ENCODE results near the gene SGK1. TPM values are rescaled to one million over a fixed set of nuclear protein-coding genes. Genes with fewer than 3 reads are reported as not detected.
"Not testable (repeated sequence)": the region's sequence is repeated elsewhere in the genome, so short reads cannot be mapped to it uniquely, and the experiment has no call there.

SGK1 gene
- total and polyA plus RNA-seq, 2 donors from 2014 or later = 142 to 324 TPM

DNA sequence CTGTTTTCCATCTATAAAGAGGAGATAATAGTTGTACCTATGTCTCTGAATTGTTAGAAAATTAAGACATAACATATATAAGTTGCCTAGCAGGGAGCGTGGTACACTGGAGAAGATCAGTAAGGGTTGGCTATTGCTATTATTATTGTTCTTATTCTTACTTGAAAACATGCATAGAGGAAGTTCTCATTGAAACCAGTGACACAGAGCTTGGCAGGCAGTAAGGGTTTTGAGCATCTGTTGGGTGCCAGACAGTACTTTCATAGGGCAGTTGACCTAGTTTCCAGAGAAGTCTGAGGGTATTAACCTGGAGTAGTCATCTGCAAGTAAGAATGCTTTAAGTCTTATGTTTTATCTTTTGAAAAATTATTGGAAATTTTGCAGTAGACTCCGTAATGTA, 13.3 kb upstream of the SGK1 start:
- no peak overlapping the region for H3K27ac ChIP-seq (ENCODE audit: low read depth in 2 of 2, low read length in 2 of 2)
- no peaks in the 10 kb centered on the region for H3K4me1 ChIP-seq (ENCODE audit: control insufficient read depth in 2 of 3, insufficient read depth in 2 of 3, low read depth in 1 of 3, low read length in 3 of 3)
- no peak overlapping the region for H3K9ac ChIP-seq (ENCODE audit: low read length in 3 of 3)
- FAIRE-seq = no peak
- DNase-seq = no peak
- H3K4me3 ChIP-seq (ENCODE audit: low read length in 3 of 3) = no peak overlapping the region
- TF ChIP-seq, protein P1, sequence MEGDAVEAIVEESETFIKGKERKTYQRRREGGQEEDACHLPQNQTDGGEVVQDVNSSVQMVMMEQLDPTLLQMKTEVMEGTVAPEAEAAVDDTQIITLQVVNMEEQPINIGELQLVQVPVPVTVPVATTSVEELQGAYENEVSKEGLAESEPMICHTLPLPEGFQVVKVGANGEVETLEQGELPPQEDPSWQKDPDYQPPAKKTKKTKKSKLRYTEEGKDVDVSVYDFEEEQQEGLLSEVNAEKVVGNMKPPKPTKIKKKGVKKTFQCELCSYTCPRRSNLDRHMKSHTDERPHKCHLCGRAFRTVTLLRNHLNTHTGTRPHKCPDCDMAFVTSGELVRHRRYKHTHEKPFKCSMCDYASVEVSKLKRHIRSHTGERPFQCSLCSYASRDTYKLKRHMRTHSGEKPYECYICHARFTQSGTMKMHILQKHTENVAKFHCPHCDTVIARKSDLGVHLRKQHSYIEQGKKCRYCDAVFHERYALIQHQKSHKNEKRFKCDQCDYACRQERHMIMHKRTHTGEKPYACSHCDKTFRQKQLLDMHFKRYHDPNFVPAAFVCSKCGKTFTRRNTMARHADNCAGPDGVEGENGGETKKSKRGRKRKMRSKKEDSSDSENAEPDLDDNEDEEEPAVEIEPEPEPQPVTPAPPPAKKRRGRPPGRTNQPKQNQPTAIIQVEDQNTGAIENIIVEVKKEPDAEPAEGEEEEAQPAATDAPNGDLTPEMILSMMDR (IDR thresholded peaks at IDR 0.05; ENCODE audit: borderline replicate concordance, extremely low read depth, insufficient read depth) = no peak
- no peaks in the 10 kb centered on the region for H3K9me3 ChIP-seq (ENCODE audit: control insufficient read depth in 2 of 3, insufficient read depth in 1 of 3, low read length in 3 of 3)
- H3K36me3 ChIP-seq (ENCODE audit: control insufficient read depth in 2 of 3, insufficient read depth in 3 of 3, low read length in 3 of 3) = no peaks in the 10 kb centered on the region
- intact Hi-C loops (cut with DNase I) = no loop called here
- no peaks in the 10 kb centered on the region for H3K27me3 ChIP-seq (ENCODE audit: control insufficient read depth, insufficient read depth, low read length)

DNA sequence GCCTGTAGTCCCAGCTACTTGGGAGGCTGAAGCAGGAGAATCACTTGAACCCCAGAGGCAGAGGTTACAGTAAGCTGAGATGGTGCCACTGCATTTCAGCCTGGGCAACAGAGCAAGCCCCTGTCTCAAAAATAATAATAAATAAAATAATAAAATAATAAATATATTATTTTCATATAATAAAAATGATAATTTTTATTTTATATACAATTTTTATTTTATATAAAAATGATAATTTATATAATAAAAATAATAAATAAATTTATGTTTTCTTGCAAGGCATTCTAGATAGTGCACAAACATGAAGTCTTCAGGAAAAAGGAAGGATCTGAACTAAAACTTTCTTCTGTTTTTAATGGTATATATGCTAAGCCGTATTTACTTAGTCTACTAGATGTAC, 12.6 kb upstream of the SGK1 start:
- Histone ChIP-seq H3K9ac (ENCODE audit: low read length in 3 of 3) (no peak overlapping the region), H3K27ac (ENCODE audit: low read depth in 2 of 2, low read length in 2 of 2) (no peak overlapping the region), H3K27me3 (ENCODE audit: control insufficient read depth, insufficient read depth, low read length) (no peaks in the 10 kb centered on the region), H3K9me3 (ENCODE audit: control insufficient read depth in 2 of 3, insufficient read depth in 1 of 3, low read length in 3 of 3) (peaks cover 0 to 2% (median 0%) of the 10 kb centered on the region in 3 donors), H3K36me3 (ENCODE audit: control insufficient read depth in 2 of 3, insufficient read depth in 3 of 3, low read length in 3 of 3) (no peaks in the 10 kb centered on the region), H3K4me1 (ENCODE audit: control insufficient read depth in 2 of 3, insufficient read depth in 2 of 3, low read depth in 1 of 3, low read length in 3 of 3) (no peaks in the 10 kb centered on the region), H3K4me3 (ENCODE audit: low read length in 3 of 3) (no peak overlapping the region)
- FAIRE-seq (peak; percentile 3), DNase-seq (no peak)
- TF ChIP-seq, protein P1 (IDR thresholded peaks at IDR 0.05; ENCODE audit: borderline replicate concordance, extremely low read depth, insufficient read depth) = no peak
- intact Hi-C loops (cut with DNase I) = no loop called here

DNA sequence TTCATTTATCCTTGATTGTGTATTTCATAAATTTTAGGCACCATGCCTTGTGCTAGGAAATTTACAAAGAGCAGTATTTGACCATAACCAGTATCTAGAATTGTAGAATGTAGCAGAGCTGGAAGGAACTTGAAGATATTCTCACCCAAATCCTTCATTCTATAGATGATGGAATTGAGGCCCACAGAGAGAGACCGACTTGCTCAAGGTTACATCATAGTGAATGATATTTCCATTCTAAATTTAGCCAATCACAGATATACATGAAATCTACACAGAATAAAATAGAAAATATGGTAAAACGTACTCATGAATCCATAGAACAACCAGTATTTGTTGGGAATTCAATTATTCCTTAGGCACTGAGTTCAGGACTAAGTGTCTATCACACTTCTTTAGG, 10.9 kb upstream of the SGK1 start:
- no peaks in the 10 kb centered on the region for H3K36me3 ChIP-seq (ENCODE audit: control insufficient read depth in 2 of 3, insufficient read depth in 3 of 3, low read length in 3 of 3)
- no peaks in the 10 kb centered on the region for H3K4me1 ChIP-seq (ENCODE audit: control insufficient read depth in 2 of 3, insufficient read depth in 2 of 3, low read depth in 1 of 3, low read length in 3 of 3)
- no peak overlapping the region for H3K4me3 ChIP-seq (ENCODE audit: low read length in 3 of 3)
- H3K27ac ChIP-seq (ENCODE audit: low read depth in 2 of 2, low read length in 2 of 2) = no peak overlapping the region
- no peak overlapping the region for H3K9ac ChIP-seq (ENCODE audit: low read length in 3 of 3)
- no peak for FAIRE-seq
- H3K9me3 ChIP-seq (ENCODE audit: control insufficient read depth in 2 of 3, insufficient read depth in 1 of 3, low read length in 3 of 3) = peaks cover 0 to 5% (median 0%) of the 10 kb centered on the region in 3 donors
- TF ChIP-seq, protein P1 (IDR thresholded peaks at IDR 0.05; ENCODE audit: borderline replicate concordance, extremely low read depth, insufficient read depth) = no peak
- intact Hi-C loops (cut with DNase I) = no loop called here
- no peaks in the 10 kb centered on the region for H3K27me3 ChIP-seq (ENCODE audit: control insufficient read depth, insufficient read depth, low read length)
- no peak for DNase-seq

DNA sequence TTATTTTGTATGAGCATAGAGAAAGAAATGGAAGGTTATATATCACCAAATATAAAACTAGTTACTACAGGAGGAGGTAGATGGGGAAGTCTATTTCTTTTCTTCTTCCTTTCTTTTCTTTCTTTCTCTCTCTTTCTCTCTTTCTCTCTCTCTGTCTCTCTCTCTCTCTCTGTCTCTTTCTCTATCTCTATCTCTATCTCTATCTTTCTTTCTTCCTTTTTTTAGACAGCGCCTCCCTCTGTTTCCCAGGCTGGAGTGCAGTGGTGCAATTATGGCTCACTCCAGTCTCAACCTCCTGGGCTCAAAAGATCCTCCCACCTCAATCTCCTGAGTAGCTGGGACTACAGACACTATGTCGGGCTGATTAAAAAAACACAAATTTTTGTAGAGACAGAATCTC, 10.2 kb upstream of the SGK1 start:
- peaks cover 0 to 5% (median 0%) of the 10 kb centered on the region in 3 donors for H3K9me3 ChIP-seq (ENCODE audit: control insufficient read depth in 2 of 3, insufficient read depth in 1 of 3, low read length in 3 of 3)
- intact Hi-C loops (cut with DNase I) = no loop called here
- FAIRE-seq (no peak), DNase-seq (no peak)
- H3K4me1 ChIP-seq (ENCODE audit: control insufficient read depth in 2 of 3, insufficient read depth in 2 of 3, low read depth in 1 of 3, low read length in 3 of 3) = no peaks in the 10 kb centered on the region
- TF ChIP-seq, protein P1 (IDR thresholded peaks at IDR 0.05; ENCODE audit: borderline replicate concordance, extremely low read depth, insufficient read depth) = no peak
- H3K9ac ChIP-seq (ENCODE audit: low read length in 3 of 3) = no peak overlapping the region
- H3K27ac ChIP-seq (ENCODE audit: low read depth in 2 of 2, low read length in 2 of 2) = no peak overlapping the region
- no peak overlapping the region for H3K4me3 ChIP-seq (ENCODE audit: low read length in 3 of 3)
- H3K27me3 ChIP-seq (ENCODE audit: control insufficient read depth, insufficient read depth, low read length) = no peaks in the 10 kb centered on the region
- H3K36me3 ChIP-seq (ENCODE audit: control insufficient read depth in 2 of 3, insufficient read depth in 3 of 3, low read length in 3 of 3) = no peaks in the 10 kb centered on the region

DNA sequence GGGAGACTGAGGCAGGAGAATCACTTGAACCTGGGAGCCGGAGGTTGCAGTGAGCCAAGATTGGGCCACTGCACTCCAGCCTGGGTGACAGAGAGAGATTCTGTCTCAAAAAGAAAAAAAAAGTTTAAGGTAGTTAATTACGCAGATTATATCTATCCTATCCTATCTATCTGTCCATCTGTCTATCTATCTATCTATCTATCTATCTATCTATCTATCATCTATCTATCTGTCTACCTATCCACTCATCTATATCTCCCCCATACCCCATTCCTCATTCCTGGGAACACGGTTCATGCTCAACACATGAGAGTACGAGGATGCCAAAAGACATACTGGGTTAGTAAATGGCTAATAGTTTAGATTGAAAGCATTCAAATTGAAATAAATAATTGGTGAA, 8.3 kb upstream of the SGK1 start:
- H3K4me3 ChIP-seq (ENCODE audit: low read length in 3 of 3); DNase-seq; FAIRE-seq; H3K4me1 ChIP-seq (ENCODE audit: control insufficient read depth in 2 of 3, insufficient read depth in 2 of 3, low read depth in 1 of 3, low read length in 3 of 3); intact Hi-C loops (cut with DNase I); H3K27ac ChIP-seq (ENCODE audit: low read depth in 2 of 2, low read length in 2 of 2); H3K27me3 ChIP-seq (ENCODE audit: control insufficient read depth, insufficient read depth, low read length); H3K9me3 ChIP-seq (ENCODE audit: control insufficient read depth in 2 of 3, insufficient read depth in 1 of 3, low read length in 3 of 3); H3K36me3 ChIP-seq (ENCODE audit: control insufficient read depth in 2 of 3, insufficient read depth in 3 of 3, low read length in 3 of 3); H3K9ac ChIP-seq (ENCODE audit: low read length in 3 of 3): not testable (repeated sequence)

All from kidney (tissue), 14 donors.